Inflammatory macrophage treated with lipopolysaccharide for 1 hour (primary cell): ENCODE measurements around the gene ESYT1.
A peak's percentile ranks its signal among the peaks of the same experiment; 100 is the strongest.
"Not testable (repeated sequence)": the region's sequence is repeated elsewhere in the genome, so short reads cannot be mapped to it uniquely, and the experiment has no call there.

Source experiments
- DNase-seq, 2 donors: peaks; one replicate each; pipeline ENCODE4 v3.0.0-alpha.2; 2020 to 2022

ESYT1 gene

DNA sequence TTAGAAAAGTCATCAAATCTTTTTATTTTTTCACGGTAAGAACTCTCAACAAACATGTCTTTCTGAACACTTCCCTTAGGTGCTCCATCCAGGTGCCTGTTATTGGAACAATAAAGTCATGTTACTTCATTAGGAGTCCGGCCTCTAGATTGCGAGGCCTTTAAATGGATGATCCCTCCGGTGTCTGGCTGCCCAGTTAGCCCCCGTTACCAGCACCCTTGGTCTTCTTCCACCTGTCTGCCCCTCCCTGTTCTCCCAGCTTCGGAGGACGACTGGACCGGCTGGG lies 24.3 kb upstream of the ESYT1 start:
- DNase-seq: no peak

DNA sequence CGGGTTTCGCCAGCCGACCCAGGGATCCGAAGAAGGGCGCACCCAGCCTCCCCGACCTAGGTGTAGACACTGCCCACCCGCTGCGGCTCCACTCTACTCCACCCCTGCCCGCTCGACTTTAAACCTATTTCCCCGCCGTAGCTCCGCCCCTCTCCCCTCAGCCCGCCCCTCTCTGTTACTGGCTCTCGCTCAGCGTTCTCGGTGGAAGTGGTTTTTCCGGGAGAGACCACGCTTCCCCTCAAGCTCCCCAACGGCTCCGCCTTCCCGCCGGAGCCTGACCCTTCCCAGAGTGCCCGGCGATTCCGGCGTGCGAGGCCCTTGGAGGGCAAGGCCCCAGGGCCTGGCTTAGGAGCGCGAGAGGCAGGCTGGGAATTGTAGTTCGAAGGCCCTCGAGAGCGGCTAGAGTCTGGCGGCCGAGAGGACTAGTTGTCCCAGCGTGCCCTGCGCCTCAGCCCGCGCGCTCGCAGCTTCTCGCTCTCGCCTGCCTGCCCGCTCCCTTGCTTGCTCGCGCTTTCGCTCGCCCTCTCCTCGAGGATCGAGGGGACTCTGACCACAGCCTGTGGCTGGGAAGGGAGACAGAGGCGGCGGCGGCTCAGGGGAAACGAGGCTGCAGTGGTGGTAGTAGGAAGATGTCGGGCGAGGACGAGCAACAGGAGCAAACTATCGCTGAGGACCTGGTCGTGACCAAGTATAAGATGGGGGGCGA lies 23.8 kb upstream of the ESYT1 start, which contains the start of gene PA2G4:
TSS of gene PA2G4 (plus strand) at position 451 of the 706 bp plus-strand sequence. CDS start at position 630, 179 bp downstream.
- peak; percentile 98 to 100 for DNase-seq

DNA sequence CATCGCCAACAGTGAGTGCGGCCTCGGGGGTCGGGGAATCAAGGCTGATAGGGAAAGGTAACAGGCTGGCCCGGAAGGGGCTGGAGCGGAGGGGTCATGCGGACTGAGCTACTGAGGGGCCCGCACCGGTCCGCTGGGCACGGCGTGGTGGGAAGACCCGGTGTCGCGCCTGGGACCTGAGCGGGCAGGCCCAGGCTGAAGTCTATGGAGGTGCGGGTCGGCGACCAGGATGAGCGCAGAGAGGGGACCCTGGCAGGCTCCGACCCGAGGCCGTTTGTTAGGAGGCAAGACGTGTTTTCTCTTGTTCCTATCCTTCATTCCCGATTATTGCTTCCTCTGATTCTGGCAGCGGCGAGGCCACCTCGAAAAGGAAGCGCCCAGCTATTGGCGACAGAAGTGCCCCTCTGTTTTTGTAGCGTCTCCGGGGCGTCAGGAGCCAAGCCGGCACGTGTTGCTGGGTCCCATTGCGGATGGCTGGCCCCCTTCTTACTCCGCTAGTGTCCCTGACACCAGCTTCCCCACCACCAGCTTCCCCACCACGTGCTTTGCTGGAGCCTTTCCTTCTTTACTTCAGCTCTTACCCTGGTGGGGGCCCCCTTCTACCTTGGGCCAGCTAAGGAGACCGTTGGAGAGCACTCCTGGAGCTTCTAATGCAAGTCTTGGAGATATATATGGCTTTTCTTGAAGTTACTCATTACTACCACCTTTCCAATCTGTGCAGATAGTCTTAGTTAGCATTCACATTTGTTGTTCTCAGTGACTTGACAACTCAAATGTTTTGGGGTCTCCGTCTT lies 23.1 kb upstream of the ESYT1 start:
- no peak for DNase-seq

DNA sequence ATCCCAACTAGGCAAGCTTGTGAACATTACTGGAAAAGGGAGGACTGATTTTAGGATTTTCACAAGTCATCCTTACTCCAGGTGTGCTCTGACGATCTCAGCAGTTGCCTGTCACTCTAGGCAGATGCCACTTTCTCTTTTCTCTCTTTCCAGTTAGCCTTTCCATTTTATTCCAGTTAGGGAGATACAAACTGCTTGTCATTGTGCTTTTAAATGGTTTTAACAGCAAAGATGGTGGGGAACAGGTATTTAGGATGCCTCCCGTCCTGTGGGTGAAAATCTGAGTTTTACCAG lies 22.5 kb upstream of the ESYT1 start:
- no peak for DNase-seq

- DNase-seq: no peak
Observed at GRCh38 chr12:56107242-56107641, 20.8 kb upstream of the ESYT1 start.

DNA sequence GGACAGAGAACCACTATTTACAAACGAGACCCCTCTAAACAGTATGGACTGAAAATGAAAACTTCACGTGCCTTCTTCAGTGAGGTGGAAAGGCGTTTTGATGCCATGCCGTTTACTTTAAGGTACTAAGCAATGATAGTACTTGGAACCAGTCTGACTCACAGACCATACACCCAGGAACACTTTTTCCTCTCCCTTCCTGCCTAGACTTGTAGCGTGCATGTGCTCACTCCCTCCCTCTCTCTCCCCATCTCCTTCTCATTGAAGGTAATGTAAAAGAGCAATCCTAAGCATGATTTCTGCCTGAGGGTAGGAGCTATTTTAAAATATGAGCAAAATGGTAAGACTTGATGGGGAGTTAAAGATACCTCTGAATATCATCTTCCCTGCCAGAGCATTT lies 17.5 kb upstream of the ESYT1 start:
- DNase-seq: no peak

DNA sequence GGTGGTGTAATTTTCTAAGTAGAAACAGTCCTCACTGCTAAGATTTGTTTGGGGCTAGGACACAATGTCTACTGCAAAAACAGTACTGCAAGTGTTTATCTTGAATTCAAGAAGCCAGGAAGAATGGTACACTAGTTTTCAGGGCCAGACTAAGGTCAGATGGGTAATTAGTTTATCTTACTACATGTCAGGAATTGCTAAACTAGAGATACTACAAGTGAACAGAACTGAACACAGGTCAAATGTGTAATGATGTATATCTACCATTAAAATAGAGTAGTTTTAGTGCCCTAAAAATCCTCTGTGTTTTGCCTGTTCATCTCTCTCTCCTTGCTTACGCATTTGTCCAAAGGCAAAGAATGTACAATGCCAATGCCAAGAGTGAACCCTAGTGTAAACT lies 14.0 kb upstream of the ESYT1 start:
- no peak for DNase-seq

GRCh38 chr12:56115329-56115728 lies 12.7 kb upstream of the ESYT1 start:
- DNase-seq: no peak

DNA sequence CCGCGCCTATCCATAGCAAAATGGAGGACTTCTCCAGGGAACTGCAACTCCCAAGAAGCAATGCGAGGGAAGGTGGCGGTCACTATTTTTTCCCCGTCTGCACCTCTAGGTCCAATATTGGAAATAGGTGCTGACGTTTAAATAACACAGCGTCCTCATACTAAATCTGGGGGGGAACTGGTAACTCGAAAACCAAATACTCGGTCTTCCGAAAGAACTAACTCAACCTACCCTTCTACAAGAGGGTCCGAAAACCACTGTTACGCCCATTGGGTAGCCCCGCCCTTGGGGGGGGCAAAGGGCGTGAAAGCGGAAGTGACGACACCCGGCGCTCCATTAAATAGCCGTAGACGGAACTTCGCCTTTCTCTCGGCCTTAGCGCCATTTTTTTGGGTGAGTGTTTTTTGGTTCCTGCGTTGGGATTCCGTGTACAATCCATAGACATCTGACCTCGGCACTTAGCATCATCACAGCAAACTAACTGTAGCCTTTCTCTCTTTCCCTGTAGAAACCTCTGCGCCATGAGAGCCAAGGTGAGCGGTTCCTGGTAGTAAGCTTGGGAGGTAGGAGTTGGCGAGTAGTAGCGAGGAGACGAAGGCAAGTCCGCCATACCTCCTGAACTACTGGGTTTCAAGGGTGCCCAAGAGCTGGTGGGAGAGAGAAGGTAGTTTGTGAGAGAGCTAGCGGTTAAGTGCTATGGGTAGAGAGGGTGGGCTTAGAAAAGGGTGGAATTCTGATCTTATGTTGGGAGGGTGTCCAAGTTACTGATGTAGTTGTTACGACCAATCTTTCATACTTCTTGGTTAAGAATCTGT lies 11.6 kb upstream of the ESYT1 start, which contains the start of gene RPL41:
TSS of gene RPL41 (plus strand) at position 367 of the 815 bp plus-strand sequence.
- DNase-seq: peak; percentile 88 to 99

GRCh38 chr12:56117082-56117706 lies 10.9 kb upstream of the ESYT1 start:
- not testable (repeated sequence) for DNase-seq

DNA sequence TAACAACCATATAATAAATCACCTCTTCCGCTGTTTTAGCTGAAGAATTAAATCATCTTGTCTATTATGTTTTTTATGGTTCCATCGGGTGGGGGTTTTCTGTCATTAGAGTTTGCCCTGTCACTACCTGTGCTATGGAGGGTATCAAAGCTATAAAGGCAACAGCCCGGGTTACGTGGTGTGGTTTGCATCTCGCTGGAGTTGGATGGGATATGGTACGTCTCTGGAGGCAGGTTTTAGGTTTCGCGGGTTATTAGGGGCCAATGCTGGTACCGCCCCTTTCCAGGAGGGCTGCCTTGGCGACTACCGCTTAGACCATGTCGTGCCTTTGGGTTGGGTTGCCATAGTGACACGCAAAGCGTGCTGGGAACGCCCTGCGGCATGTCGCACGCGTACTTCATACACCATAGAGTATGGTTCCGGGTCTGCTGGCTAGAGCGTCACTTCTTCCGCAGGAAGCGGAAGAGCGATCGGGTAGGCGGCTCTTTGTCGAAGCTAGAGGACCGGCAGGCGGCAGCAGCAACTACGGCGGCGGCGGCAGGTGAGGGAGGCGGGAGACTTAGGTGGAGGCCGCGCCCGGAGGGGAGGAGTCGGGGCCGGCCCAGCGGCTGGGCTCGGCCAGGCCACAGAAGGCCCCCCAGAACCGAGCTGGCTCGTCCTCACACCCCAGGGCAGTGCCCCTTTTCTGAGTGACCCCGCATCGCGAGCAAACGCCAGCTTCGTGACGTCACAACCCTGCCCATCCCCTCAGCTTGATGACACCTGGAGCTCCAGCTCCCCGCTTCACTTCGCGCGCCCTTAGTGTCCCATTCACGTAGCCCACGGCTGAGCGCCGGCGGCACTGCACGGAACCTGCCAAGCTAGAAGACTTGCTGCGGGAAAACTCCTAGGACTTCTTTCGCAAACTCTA lies 10.0 kb upstream of the ESYT1 start, which contains the start of gene ZC3H10:
TSS of gene ZC3H10 (plus strand) at position 489 of the 910 bp plus-strand sequence. CDS start 2,297 bp downstream, outside the sequence.
- DNase-seq: peak; percentile 97

DNA sequence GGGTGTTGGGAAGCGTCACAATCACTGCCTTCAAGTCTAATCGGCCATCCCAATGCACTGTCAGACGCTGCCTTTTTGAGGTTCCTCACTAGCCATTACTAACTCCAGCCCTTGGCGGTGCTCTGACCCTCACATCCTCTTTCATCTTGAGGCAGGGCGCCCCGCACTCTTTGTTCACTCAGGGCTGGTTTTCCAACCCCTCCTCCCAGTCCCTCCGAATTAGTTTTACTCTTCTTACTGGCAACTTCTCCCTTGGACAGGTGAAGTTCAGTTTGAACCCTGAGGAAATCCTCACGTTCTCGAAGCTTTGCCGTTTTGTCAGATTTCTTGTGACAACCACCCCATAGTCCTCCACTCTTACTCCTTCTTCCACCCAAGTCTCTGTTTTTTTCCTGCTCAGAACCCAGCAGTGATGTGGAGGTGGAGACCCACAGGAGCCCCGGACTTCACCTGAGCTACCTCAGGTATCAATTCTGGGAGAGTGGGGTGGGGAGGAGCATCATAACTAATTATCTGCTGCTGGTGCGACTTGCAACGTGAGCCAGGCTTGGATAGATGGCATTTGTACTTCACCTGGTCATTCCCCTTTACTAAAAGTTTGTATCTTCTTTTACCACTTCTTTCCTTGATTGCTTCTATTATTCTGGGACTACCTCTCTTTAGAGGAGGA lies 9.2 kb upstream of the ESYT1 start:
- DNase-seq: peak in 1 of 2 donors; percentile 27

GRCh38 chr12:56119361-56119796 lies 8.7 kb upstream of the ESYT1 start:
- peak; percentile 78 to 86 for DNase-seq

DNA sequence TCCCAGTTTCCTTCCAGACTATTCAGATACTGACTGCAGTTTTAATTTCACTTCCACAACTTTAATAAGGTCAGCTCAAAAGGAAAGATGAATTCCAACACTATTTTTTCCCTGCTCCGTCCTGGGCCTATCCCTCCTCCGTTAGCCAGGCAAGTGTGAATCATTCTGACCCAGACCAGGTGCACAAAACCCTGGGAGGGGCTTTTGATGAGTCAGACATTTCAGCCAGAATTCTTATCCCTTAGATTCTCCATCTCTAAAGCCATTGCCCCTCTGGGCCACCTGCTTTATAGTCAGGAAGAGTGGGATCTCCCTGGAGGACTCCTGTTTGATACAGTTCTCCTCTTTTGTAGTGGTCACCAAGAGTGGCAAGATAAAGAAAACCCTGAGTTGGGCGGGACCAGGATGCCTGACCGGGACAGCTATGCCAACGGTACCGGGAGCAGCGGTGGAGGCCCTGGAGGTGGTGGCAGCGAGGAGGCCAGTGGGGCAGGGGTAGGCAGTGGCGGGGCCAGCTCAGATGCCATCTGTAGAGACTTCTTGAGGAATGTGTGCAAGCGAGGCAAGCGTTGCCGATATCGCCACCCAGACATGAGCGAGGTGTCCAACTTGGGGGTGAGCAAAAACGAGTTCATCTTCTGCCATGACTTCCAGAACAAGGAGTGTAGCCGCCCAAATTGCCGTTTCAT lies 7.8 kb upstream of the ESYT1 start:
- no peak for DNase-seq

DNA sequence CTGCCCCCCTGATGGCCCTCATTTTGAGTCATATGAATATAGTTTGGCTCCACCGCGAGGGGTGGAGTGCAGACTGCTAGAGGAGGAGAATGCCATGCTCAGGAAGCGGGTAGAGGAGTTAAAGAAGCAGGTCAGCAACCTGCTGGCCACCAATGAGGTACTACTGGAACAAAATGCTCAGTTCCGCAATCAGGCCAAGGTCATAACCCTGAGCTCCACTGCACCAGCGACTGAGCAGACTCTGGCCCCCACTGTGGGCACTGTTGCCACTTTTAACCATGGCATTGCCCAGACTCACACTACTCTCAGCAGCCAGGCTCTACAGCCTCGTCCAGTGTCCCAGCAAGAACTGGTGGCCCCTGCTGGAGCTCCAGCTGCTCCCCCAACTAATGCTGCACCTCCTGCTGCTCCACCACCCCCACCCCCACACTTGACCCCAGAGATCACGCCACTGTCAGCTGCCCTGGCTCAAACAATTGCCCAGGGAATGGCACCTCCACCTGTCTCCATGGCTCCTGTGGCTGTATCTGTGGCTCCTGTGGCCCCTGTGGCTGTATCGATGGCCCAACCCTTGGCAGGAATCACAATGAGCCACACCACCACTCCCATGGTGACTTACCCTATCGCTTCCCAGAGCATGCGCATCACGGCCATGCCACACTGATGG lies 6.7 kb upstream of the ESYT1 start:
- no peak for DNase-seq

- DNase-seq: no peak
Observed at GRCh38 chr12:56122637-56123036, 5.4 kb upstream of the ESYT1 start.

DNA sequence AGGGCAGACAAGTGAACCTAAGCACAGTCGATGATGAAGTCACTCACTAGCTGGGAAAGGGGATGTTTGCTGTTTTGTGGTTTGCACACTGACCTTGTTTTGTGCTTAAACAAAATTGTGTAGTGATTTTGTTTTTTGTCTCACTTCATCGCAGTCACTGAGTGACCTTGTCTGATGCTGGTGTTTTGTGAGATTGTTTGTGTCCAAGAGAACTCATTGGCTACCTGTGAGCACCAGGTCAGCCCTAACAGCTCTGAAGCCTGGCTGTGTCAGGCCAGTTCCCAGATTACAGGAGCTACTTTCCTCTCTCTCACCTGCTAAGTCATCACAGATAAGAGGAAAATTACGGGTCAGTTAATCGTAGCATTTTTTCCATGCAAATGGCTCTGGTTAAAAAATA lies 3.9 kb upstream of the ESYT1 start:
- DNase-seq: no peak

DNA sequence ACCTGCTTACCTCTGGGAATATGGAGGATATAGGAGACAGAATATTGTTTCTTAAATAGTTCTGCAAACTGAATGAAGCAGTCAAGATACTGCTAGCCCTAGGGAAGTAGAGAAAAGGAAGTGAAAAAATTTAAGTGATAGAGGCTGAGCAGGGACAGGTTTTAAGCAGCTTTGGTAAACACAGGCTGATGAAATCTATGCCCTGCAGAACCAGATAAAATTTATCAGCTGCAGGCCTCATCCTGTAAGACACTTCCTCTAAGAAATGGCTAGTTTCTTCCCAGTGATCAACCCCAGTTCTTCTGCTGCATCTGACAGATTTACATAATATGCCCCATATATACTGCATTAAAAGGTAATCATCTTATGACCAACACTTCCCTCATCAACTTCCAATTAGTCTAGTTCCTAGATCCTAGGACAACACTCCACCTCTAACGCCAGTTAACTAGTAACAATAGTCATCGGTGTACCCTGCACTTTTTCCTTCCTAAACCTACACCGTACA lies 1.3 kb upstream of the ESYT1 start:
- DNase-seq: peak; percentile 48 to 55

DNA sequence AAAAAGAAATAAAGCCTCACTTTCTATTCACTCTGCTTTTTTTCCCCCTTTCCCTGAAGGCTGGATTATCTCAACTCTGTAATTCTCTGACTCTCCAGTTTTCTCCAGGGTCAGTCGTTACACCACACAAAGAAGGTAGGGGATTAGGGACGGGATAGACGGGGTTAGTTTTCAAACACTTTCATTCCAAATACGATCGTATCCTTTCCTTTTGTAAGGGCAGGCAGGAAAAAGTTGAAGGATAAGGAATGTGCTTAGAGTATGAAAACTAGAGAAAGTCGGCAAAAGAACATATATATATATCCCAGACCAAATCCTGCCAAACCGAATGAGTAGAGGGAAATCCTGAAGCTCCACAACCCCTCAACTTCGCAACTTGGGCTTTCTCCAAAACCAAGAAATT lies 581 bp upstream of the ESYT1 start:
- DNase-seq: no peak

DNA sequence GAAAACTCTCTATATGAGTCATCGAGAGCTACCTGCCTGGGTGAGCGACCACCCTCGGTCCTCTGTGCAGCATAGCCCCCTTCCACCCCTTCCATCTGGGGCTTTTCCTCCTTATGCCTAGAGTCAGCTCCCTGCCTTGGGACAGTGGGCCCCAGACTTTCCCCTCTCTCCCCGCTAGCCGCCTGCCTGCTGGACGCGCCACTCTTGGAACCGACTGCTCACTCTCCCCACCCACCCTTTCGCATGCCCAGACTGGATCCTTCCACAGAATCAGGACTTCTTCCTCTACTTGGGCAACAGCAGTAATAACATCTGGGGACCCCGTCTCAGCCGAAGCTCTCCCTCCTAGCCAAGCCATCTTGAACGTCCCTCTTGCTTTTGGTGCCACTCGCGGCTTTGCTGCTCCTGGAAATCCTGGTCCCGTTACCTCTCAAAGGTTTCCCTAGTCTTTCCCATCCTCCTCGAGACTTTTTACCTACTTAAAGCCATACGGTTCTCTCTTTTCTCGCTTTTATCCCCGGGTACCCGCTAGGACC lies 671 bp downstream of the ESYT1 start:
- DNase-seq: peak; percentile 31 to 32
